Stimulated activated CD4-positive, alpha-beta T cell treated with anti-CD3 and anti-CD28 coated beads, Interleukin-12 subunit alpha, Interleukin-12 subunit beta, amount 100 ng/mL, for 24 hours (primary cell): ENCODE results near the gene CFAP299.
A peak's percentile ranks its signal among the peaks of the same experiment; 100 is the strongest.

ENCODE experiments used
- DNase-seq, 2 experiments: peaks; one replicate each; pipeline ENCODE4 v3.0.0-alpha.2; 2020; ENCODE audit warnings: low read depth in 2 of 2

CFAP299 gene

GRCh38 chr4:80388284-80388607, 52.7 kb downstream of the CFAP299 start:
- DNase-seq: no peak

GRCh38 chr4:80390178-80390577, 54.6 kb downstream of the CFAP299 start:
- DNase-seq: no peak

- DNase-seq: no peak
These were observed 57.9 kb downstream of the CFAP299 start for GRCh38 chr4:80393246-80393969.

- DNase-seq: no peak
These were observed 58.4 kb downstream of the CFAP299 start for GRCh38 chr4:80393970-80394250.

GRCh38 chr4:80407246-80407645, 71.7 kb downstream of the CFAP299 start:
- DNase-seq: no peak

- DNase-seq: no peak
These were observed 74.3 kb downstream of the CFAP299 start for GRCh38 chr4:80409809-80410208.

- DNase-seq: no peak
These were observed 76.8 kb downstream of the CFAP299 start for GRCh38 chr4:80412322-80412721.

- no peak for DNase-seq
These were observed 77.6 kb downstream of the CFAP299 start for GRCh38 chr4:80413086-80413485.

- DNase-seq: no peak
These were observed 81.5 kb downstream of the CFAP299 start for GRCh38 chr4:80417019-80417418.

- no peak for DNase-seq
These were observed 84.4 kb downstream of the CFAP299 start for GRCh38 chr4:80419946-80420345.

- DNase-seq: no peak
These were observed 85.1 kb downstream of the CFAP299 start for GRCh38 chr4:80420638-80421037.

GRCh38 chr4:80422727-80423404, 87.3 kb downstream of the CFAP299 start:
- no peak for DNase-seq

GRCh38 chr4:80423553-80424224, 88.2 kb downstream of the CFAP299 start:
- no peak for DNase-seq

GRCh38 chr4:80424225-80424581, 88.7 kb downstream of the CFAP299 start:
- DNase-seq: no peak

- DNase-seq: no peak
These were observed 89.9 kb downstream of the CFAP299 start for GRCh38 chr4:80425124-80426100.

GRCh38 chr4:80431203-80431965, 95.9 kb downstream of the CFAP299 start:
- no peak for DNase-seq

- no peak for DNase-seq
These were observed 98.7 kb downstream of the CFAP299 start for GRCh38 chr4:80434238-80434637.

GRCh38 chr4:80438016-80438415, 102.5 kb downstream of the CFAP299 start:
- no peak for DNase-seq

GRCh38 chr4:80439294-80440061, 103.9 kb downstream of the CFAP299 start:
- DNase-seq: peak in 1 of 2 experiments; percentile 1

- no peak for DNase-seq
These were observed 110.7 kb downstream of the CFAP299 start for GRCh38 chr4:80446248-80446647.

- no peak for DNase-seq
These were observed 111.1 kb downstream of the CFAP299 start for GRCh38 chr4:80446664-80447063.
